ENCODE data around the gene KMT2B.

The KMT2B gene

GRCh38 chr19:35702223-35703012, 15.4 kb upstream of the KMT2B start (continued):
- TF ChIP-seq CTCF (tag by site-specific recombination; IDR thresholded peaks at IDR 0.05) (peak; percentile 51; the same call in 1 of the 2 replicates), ZNF362 (tag by site-specific recombination; IDR thresholded peaks at IDR 0.05) (peak; percentile 41; the same call in 1 of the 2 replicates), KLF17 (tag by site-specific recombination; IDR thresholded peaks at IDR 0.05) (peak; percentile 72), ZNF223 (tag by site-specific recombination; IDR thresholded peaks at IDR 0.05) (no peak), ZNF518A (tag by site-specific recombination; conservative IDR thresholded peaks at IDR 0.05; ENCODE audit: low read depth) (no peak), IKZF3 (tag by site-specific recombination; IDR thresholded peaks at IDR 0.05) (peak; percentile 7; the same call in 1 of the 2 replicates), GLIS2 (tag by site-specific recombination; IDR thresholded peaks at IDR 0.05) (peak; percentile 99), ZNF2 (tag by site-specific recombination; IDR thresholded peaks at IDR 0.05) (peak; percentile 94; the same call in 1 of the 2 replicates), ZNF324 (tag by site-specific recombination; IDR thresholded peaks at IDR 0.05) (0 out of 2 replicates have a peak, but pooled peaks have one; percentile 16), ZNF600 (tag by site-specific recombination; IDR thresholded peaks at IDR 0.05) (peak; percentile 93), ZBTB10 (tag by site-specific recombination; IDR thresholded peaks at IDR 0.05) (peak; percentile 79), ZNF707 (tag by site-specific recombination; IDR thresholded peaks at IDR 0.05) (no peak), PATZ1 (tag by site-specific recombination; IDR thresholded peaks at IDR 0.05) (peak; percentile 97), ZNF76 (tag by site-specific recombination; IDR thresholded peaks at IDR 0.05; ENCODE audit: borderline replicate concordance, low read depth) (peak; percentile 72; the same call in 1 of the 2 replicates), HIC1 (tag by site-specific recombination; IDR thresholded peaks at IDR 0.05) (peak; percentile 79; the same call in 1 of the 2 replicates), SP7 (tag by site-specific recombination; IDR thresholded peaks at IDR 0.05) (peak; percentile 78), SP3 (tag by site-specific recombination; IDR thresholded peaks at IDR 0.05) (peak; percentile 94), ZNF335 (tag by site-specific recombination; conservative IDR thresholded peaks at IDR 0.05) (peak; percentile 68), ZNF391 (tag by site-specific recombination; IDR thresholded peaks at IDR 0.05; ENCODE audit: borderline replicate concordance, low read depth) (peak; percentile 85), WT1 (tag by site-specific recombination; IDR thresholded peaks at IDR 0.05) (peak; percentile 34; the same call in 1 of the 2 replicates), SP2 (tag by site-specific recombination; IDR thresholded peaks at IDR 0.05) (peak; percentile 100), ZXDB (tag by site-specific recombination; IDR thresholded peaks at IDR 0.05) (peak; percentile 92)
